ENCODE results near the gene CCDC107. TPM values are rescaled to one million over a fixed set of nuclear protein-coding genes. Genes with fewer than 3 reads are reported as not detected.
A peak's percentile ranks its signal among the peaks of the same experiment; 100 is the strongest.

Gene CCDC107
- total and polyA plus RNA-seq, 2 experiments from 2014 or later: 6.9 to 18.4 TPM

DNA sequence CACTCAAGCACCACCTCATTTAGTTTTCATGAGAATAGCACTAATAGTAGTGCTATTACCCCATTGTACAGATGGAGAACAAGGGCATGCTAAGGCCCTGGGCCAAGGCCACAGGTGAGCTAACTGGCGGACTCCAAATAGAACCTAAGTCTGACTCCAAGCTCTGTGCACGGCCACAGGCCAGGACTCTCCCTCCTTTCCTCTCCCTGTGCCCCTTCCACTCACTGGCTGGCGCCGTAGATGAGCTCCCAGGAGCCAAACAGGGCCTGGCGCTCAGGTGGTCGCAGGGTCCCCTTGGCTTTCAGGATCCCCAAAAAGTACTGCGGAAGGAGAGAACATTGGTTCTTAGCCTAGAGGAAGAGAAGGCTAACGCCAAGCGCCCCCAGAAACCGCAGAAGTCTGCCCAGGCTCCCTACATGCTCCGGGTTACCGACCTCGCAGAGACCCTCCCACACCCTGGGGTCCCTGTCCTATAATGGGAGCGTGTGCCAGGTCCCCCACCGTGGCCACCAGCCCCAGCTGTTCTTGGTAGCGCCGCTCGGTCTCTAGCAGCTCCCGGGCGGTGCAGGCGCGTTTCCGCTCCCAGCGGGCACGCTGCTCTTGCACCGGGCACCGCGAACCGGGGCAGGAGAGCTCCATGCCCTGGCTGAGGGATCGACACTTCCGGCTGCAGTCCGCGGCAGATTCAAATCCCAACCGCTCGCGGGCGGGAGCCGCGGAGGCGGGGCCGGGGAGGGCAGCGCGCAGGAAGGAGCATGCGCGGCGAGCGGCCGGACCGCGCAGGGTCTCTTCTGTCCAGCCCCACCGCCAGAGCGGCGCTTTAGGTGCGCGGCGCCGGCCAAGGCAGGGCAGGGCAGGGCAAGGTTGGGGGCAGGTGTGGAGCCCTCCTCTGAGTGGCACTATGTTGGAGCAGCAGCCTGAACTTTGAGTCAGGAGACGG lies 6.7 kb downstream of the CCDC107 start, which contains the start of gene ARHGEF39:
TSS of gene ARHGEF39 (minus strand) at position 665 of the 940 bp plus-strand sequence. CDS start at position 639, 26 bp downstream.
- H3K36me3 ChIP-seq (ENCODE audit: insufficient read depth): peaks cover 8% of the 10 kb centered on the region; the same call in 1 of the 2 replicates
- peak within 1 kb of the TSS; percentile 90 for H3K4me3 ChIP-seq
- peaks cover 8% of the 10 kb centered on the region; the same call in 1 of the 2 replicates for H3K79me2 ChIP-seq (replicated peaks; ENCODE audit: insufficient read depth)
- H3K9me3 Mint-ChIP-seq: no peaks in the 10 kb centered on the region; the same call in 2 of the 3 replicates
- peaks cover 12% of the 10 kb centered on the region for H3K9me2 ChIP-seq (ENCODE audit: insufficient read depth)
- peaks cover 15% of the 10 kb centered on the region for H3K4me1 ChIP-seq (ENCODE audit: insufficient read depth)
- TF ChIP-seq POLR2AphosphoS5 (IDR thresholded peaks at IDR 0.05; ENCODE audit: low read depth) (peak; percentile 97), NANOG (IDR thresholded peaks at IDR 0.05; ENCODE audit: borderline replicate concordance) (no peak), ZNF331 (CRISPR knock-in tag; IDR thresholded peaks at IDR 0.05; ENCODE audit: low read depth) (no peak), ZNF114 (CRISPR knock-in tag; IDR thresholded peaks at IDR 0.05) (no peak), EZH2 (IDR thresholded peaks at IDR 0.05; ENCODE audit: low read depth, unreplicated experiment) (no peak)
- TF ChIP-seq, protein P1, sequence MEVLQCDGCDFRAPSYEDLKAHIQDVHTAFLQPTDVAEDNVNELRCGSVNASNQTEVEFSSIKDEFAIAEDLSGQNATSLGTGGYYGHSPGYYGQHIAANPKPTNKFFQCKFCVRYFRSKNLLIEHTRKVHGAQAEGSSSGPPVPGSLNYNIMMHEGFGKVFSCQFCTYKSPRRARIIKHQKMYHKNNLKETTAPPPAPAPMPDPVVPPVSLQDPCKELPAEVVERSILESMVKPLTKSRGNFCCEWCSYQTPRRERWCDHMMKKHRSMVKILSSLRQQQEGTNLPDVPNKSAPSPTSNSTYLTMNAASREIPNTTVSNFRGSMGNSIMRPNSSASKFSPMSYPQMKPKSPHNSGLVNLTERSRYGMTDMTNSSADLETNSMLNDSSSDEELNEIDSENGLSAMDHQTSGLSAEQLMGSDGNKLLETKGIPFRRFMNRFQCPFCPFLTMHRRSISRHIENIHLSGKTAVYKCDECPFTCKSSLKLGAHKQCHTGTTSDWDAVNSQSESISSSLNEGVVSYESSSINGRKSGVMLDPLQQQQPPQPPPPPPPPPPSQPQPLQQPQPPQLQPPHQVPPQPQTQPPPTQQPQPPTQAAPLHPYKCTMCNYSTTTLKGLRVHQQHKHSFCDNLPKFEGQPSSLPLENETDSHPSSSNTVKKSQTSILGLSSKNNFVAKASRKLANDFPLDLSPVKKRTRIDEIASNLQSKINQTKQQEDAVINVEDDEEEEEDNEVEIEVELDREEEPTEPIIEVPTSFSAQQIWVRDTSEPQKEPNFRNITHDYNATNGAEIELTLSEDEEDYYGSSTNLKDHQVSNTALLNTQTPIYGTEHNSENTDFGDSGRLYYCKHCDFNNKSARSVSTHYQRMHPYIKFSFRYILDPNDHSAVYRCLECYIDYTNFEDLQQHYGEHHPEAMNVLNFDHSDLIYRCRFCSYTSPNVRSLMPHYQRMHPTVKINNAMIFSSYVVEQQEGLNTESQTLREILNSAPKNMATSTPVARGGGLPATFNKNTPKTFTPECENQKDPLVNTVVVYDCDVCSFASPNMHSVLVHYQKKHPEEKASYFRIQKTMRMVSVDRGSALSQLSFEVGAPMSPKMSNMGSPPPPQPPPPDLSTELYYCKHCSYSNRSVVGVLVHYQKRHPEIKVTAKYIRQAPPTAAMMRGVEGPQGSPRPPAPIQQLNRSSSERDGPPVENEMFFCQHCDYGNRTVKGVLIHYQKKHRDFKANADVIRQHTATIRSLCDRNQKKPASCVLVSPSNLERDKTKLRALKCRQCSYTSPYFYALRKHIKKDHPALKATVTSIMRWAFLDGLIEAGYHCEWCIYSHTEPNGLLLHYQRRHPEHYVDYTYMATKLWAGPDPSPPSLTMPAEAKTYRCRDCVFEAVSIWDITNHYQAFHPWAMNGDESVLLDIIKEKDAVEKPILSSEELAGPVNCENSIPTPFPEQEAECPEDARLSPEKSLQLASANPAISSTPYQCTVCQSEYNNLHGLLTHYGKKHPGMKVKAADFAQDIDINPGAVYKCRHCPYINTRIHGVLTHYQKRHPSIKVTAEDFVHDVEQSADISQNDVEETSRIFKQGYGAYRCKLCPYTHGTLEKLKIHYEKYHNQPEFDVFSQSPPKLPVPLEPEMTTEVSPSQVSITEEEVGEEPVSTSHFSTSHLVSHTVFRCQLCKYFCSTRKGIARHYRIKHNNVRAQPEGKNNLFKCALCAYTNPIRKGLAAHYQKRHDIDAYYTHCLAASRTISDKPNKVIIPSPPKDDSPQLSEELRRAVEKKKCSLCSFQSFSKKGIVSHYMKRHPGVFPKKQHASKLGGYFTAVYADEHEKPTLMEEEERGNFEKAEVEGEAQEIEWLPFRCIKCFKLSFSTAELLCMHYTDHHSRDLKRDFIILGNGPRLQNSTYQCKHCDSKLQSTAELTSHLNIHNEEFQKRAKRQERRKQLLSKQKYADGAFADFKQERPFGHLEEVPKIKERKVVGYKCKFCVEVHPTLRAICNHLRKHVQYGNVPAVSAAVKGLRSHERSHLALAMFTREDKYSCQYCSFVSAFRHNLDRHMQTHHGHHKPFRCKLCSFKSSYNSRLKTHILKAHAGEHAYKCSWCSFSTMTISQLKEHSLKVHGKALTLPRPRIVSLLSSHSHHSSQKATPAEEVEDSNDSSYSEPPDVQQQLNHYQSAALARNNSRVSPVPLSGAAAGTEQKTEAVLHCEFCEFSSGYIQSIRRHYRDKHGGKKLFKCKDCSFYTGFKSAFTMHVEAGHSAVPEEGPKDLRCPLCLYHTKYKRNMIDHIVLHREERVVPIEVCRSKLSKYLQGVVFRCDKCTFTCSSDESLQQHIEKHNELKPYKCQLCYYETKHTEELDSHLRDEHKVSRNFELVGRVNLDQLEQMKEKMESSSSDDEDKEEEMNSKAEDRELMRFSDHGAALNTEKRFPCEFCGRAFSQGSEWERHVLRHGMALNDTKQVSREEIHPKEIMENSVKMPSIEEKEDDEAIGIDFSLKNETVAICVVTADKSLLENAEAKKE (CRISPR knock-in tag; IDR thresholded peaks at IDR 0.05): no peak
- TF ChIP-seq, protein P2, sequence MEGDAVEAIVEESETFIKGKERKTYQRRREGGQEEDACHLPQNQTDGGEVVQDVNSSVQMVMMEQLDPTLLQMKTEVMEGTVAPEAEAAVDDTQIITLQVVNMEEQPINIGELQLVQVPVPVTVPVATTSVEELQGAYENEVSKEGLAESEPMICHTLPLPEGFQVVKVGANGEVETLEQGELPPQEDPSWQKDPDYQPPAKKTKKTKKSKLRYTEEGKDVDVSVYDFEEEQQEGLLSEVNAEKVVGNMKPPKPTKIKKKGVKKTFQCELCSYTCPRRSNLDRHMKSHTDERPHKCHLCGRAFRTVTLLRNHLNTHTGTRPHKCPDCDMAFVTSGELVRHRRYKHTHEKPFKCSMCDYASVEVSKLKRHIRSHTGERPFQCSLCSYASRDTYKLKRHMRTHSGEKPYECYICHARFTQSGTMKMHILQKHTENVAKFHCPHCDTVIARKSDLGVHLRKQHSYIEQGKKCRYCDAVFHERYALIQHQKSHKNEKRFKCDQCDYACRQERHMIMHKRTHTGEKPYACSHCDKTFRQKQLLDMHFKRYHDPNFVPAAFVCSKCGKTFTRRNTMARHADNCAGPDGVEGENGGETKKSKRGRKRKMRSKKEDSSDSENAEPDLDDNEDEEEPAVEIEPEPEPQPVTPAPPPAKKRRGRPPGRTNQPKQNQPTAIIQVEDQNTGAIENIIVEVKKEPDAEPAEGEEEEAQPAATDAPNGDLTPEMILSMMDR (conservative IDR thresholded peaks at IDR 0.05; ENCODE audit: low read depth in 2 of 2): peak; percentile 34 to 79
- TF ChIP-seq, protein P3, sequence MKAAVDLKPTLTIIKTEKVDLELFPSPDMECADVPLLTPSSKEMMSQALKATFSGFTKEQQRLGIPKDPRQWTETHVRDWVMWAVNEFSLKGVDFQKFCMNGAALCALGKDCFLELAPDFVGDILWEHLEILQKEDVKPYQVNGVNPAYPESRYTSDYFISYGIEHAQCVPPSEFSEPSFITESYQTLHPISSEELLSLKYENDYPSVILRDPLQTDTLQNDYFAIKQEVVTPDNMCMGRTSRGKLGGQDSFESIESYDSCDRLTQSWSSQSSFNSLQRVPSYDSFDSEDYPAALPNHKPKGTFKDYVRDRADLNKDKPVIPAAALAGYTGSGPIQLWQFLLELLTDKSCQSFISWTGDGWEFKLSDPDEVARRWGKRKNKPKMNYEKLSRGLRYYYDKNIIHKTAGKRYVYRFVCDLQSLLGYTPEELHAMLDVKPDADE (IDR thresholded peaks at IDR 0.05): peak; percentile 69; the same call in 1 of the 2 replicates
- TF ChIP-seq, protein P4, sequence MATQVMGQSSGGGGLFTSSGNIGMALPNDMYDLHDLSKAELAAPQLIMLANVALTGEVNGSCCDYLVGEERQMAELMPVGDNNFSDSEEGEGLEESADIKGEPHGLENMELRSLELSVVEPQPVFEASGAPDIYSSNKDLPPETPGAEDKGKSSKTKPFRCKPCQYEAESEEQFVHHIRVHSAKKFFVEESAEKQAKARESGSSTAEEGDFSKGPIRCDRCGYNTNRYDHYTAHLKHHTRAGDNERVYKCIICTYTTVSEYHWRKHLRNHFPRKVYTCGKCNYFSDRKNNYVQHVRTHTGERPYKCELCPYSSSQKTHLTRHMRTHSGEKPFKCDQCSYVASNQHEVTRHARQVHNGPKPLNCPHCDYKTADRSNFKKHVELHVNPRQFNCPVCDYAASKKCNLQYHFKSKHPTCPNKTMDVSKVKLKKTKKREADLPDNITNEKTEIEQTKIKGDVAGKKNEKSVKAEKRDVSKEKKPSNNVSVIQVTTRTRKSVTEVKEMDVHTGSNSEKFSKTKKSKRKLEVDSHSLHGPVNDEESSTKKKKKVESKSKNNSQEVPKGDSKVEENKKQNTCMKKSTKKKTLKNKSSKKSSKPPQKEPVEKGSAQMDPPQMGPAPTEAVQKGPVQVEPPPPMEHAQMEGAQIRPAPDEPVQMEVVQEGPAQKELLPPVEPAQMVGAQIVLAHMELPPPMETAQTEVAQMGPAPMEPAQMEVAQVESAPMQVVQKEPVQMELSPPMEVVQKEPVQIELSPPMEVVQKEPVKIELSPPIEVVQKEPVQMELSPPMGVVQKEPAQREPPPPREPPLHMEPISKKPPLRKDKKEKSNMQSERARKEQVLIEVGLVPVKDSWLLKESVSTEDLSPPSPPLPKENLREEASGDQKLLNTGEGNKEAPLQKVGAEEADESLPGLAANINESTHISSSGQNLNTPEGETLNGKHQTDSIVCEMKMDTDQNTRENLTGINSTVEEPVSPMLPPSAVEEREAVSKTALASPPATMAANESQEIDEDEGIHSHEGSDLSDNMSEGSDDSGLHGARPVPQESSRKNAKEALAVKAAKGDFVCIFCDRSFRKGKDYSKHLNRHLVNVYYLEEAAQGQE (IDR thresholded peaks at IDR 0.05; ENCODE audit: unreplicated experiment): no peak
- H3F3A ChIP-seq (replicated peaks; ENCODE audit: low read depth): peaks cover 19% of the 10 kb centered on the region; the same call in 1 of the 2 replicates
- peak within 1 kb of the TSS; percentile 97 for H2AFZ ChIP-seq
- H3K4me2 ChIP-seq: peak within 1 kb of the TSS; percentile 97
- peaks cover 37% of the 10 kb centered on the region for H3K4me1 Mint-ChIP-seq
- peak; percentile 97 for ATAC-seq
- peaks cover 15% of the 10 kb centered on the region for H3K27me3 Mint-ChIP-seq (ENCODE audit: insufficient read depth, low read depth, poor library complexity)
- no peaks in the 10 kb centered on the region for H4K20me1 ChIP-seq (replicated peaks; ENCODE audit: insufficient read depth)
- H3K27me3 ChIP-seq (ENCODE audit: insufficient read depth): no peaks in the 10 kb centered on the region
- H3K27ac Mint-ChIP-seq: peak within 1 kb of the TSS; percentile 75
- H3K27ac ChIP-seq (ENCODE audit: low read depth): peak within 1 kb of the TSS; percentile 79; the same call in 1 of the 2 replicates
- DNase-seq (ENCODE audit: low spot score): peak; percentile 97
- H3K36me3 Mint-ChIP-seq (ENCODE audit: low read depth): peaks cover 35% of the 10 kb centered on the region
- peak within 1 kb of the TSS; percentile 81 for H3K4me3 Mint-ChIP-seq
